Stomach (tissue), 4 donors: ENCODE results near the gene FAM200A.

Source experiments
- CTCF ChIP-seq, 7 experiments: fragments of 450-650 bp in 4 of 7; fragments of 200-600 bp in 3 of 7; sonication (generic) in 3 of 7; IDR thresholded peaks; one replicate each; pipeline ENCODE4 v1.5.1; 2016 to 2019; ENCODE audit warnings: antibody characterized with exemption in 7 of 7, control low read depth in 2 of 7, mild to moderate bottlenecking in 1 of 7
- POLR2AphosphoS5 ChIP-seq, 3 donors: sonication (generic); formaldehyde crosslinking; IDR thresholded peaks; one replicate each; pipeline ENCODE4 v1.6.1; 2016; ENCODE audit warnings: antibody characterized with exemption in 3 of 3

- no peak for TF ChIP-seq POLR2AphosphoS5 (IDR thresholded peaks at IDR 0.05)
- no peak for TF ChIP-seq CTCF (IDR thresholded peaks at IDR 0.05)
These were observed 24.3 kb upstream of the FAM200A start for GRCh38 chr7:99576251-99576650.
